RWPE1 (cell line): ENCODE data around the gene PTPRCAP.

Experiments
- CTCF ChIA-PET: fragments of 350-600 bp; sonication (Branson Sonifier 250); formaldehyde crosslinking; extraction: SDS; loops from one replicate; lab custom pipeline; 2021; lab: Yijun Ruan, JAX
- POLR2A ChIA-PET: fragments of 400-600 bp; formaldehyde crosslinking; extraction: SDS; loops from one replicate; lab custom pipeline; 2020; ENCODE audit warnings: antibody characterized with exemption; ENCODE audit not compliant: low non-redundant PET; lab: Yijun Ruan, JAX
- DNase-seq: peaks from one replicate; pipeline ENCODE4 v3.0.0; 2012; ENCODE audit warnings: low spot score
- H3K27ac ChIP-seq: fragments of 450-650 bp; 2 replicates; pipeline ENCODE4 v1.5.1; 2017
- CTCF ChIP-seq: fragments of 450-650 bp; conservative IDR thresholded peaks from 2 replicates; pipeline ENCODE4 v1.5.1; 2017; ENCODE audit warnings: low read depth, mild to moderate bottlenecking

PTPRCAP gene

GRCh38 chr11:67455054-67455453, 17.6 kb upstream of the PTPRCAP start, which contains the start of gene CABP4:
TSS of gene CABP4 (plus strand) at chr11:67455354. CDS start at chr11:67455424, 70 bp downstream.
- ChIA-PET POLR2A (no interaction called here), CTCF (interaction anchor here (0.6 kb wide), 1 partner anchor 54 kb away, joined by 4 read pairs; no protein-coding TSS in a partner anchor)
- TF ChIP-seq CTCF = no peak
- H3K27ac ChIP-seq = no peak within 1 kb of the TSS
- no peak for DNase-seq

- TF ChIP-seq CTCF = no peak
- POLR2A ChIA-PET = no interaction called here
- DNase-seq = no peak
- no peak overlapping the region for H3K27ac ChIP-seq
- CTCF ChIA-PET = no interaction called here
Measured at GRCh38 chr11:67453816-67454732, 16.6 kb upstream of the PTPRCAP start.

GRCh38 chr11:67452141-67452952, 14.9 kb upstream of the PTPRCAP start, which contains the start of gene GPR152:
TSS of gene GPR152 (minus strand) at chr11:67452729. CDS start at chr11:67452724, 5 bp downstream.
- ChIA-PET CTCF (interaction anchor here (0.6 kb wide), 1 partner anchor 45 kb away, joined by 3 read pairs; no protein-coding TSS in a partner anchor), POLR2A (no interaction called here)
- DNase-seq = no peak
- no peak for TF ChIP-seq CTCF
- H3K27ac ChIP-seq = peak within 1 kb of the TSS; percentile 12; the same call in 1 of the 2 replicates

- no peak for DNase-seq
- ChIA-PET POLR2A (no interaction called here), CTCF (interaction anchor here (0.6 kb wide), 1 partner anchor 45 kb away, joined by 3 read pairs; no protein-coding TSS in a partner anchor)
- peak overlapping the region; percentile 12; the same call in 1 of the 2 replicates for H3K27ac ChIP-seq
- TF ChIP-seq CTCF = no peak
Measured at GRCh38 chr11:67451658-67451976, 14.1 kb upstream of the PTPRCAP start.

GRCh38 chr11:67450796-67451657, 13.5 kb upstream of the PTPRCAP start:
- ChIA-PET POLR2A (no interaction called here), CTCF (no interaction called here)
- no peak overlapping the region for H3K27ac ChIP-seq
- no peak for DNase-seq
- TF ChIP-seq CTCF = no peak
